HEK293T (cell line): Measurements from ENCODE around the gene ARHGEF10L.

Experiments
- BHLHE40 ChIP-seq: fragments of 450-650 bp; IDR thresholded peaks from 2 replicates; pipeline ENCODE4 v1.6.1; 2016; ENCODE audit warnings: mild to moderate bottlenecking, moderate library complexity, borderline replicate concordance
- CTBP1 ChIP-seq: fragments of 450-650 bp; IDR thresholded peaks from 2 replicates; pipeline ENCODE4 v1.6.1; 2016; ENCODE audit warnings: borderline replicate concordance
- ELF4 ChIP-seq: fragments of 450-650 bp; IDR thresholded peaks from 2 replicates; pipeline ENCODE4 v1.6.1; 2017; ENCODE audit warnings: antibody characterized with exemption
- FOXA1 ChIP-seq: fragments of 450-650 bp; IDR thresholded peaks from 2 replicates; pipeline ENCODE4 v1.6.1; 2016; ENCODE audit warnings: mild to moderate bottlenecking
- FOXK2 ChIP-seq: fragments of 450-650 bp; IDR thresholded peaks from 2 replicates; pipeline ENCODE4 v1.6.1; 2016; ENCODE audit warnings: mild to moderate bottlenecking
- FOXM1 ChIP-seq: fragments of 450-650 bp; IDR thresholded peaks from 2 replicates; pipeline ENCODE4 v1.6.1; 2017; ENCODE audit warnings: mild to moderate bottlenecking, borderline replicate concordance
- HDGF ChIP-seq: fragments of 450-650 bp; IDR thresholded peaks from 2 replicates; pipeline ENCODE4 v1.6.1; 2017; ENCODE audit warnings: antibody characterized with exemption, borderline replicate concordance
- L3MBTL2 ChIP-seq: fragments of 450-650 bp; conservative IDR thresholded peaks from 2 replicates; pipeline ENCODE4 v1.6.1; 2016; ENCODE audit warnings: mild to moderate bottlenecking
- NFRKB ChIP-seq: fragments of 450-650 bp; IDR thresholded peaks from 2 replicates; pipeline ENCODE4 v1.6.1; 2016; ENCODE audit warnings: mild to moderate bottlenecking, moderate library complexity
- SP1 ChIP-seq: fragments of 450-650 bp; IDR thresholded peaks from 2 replicates; pipeline ENCODE4 v1.6.1; 2017
- SUZ12 ChIP-seq: fragments of 450-650 bp; IDR thresholded peaks from 2 replicates; pipeline ENCODE4 v1.6.1; 2016; ENCODE audit warnings: mild to moderate bottlenecking
- TARDBP ChIP-seq: fragments of 450-650 bp; IDR thresholded peaks from 2 replicates; pipeline ENCODE4 v1.6.1; 2016
- ZNF384 ChIP-seq: fragments of 450-650 bp; IDR thresholded peaks from 2 replicates; pipeline ENCODE4 v1.6.1; 2016

DNA sequence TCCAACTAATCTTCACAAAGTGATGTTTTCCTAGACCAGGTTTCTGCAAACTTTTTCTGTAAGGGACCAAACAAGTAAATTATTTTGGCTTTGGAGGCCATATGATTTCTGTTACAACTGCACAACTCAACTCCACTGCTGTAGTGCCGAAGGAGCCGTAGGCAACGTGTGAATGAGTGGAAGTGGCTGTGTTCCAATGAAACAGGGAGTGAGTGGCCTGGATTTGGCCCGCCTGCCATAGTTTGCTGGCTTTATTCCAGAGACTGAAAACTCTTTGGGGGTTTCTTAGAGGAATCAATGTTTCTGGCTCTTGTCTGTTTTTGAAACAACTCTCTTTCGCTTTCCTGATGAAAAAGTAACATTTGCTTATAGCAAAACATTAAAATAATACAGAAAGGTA lies 203.1 kb downstream of the ARHGEF10L start:
- TF ChIP-seq SUZ12 (no peak), HDGF (no peak), BHLHE40 (no peak), SP1 (no peak), ELF4 (no peak), ZNF384 (no peak), FOXM1 (no peak), FOXK2 (no peak), NFRKB (no peak), L3MBTL2 (no peak), CTBP1 (no peak), TARDBP (no peak), FOXA1 (no peak)
